OCI-LY7 (cell line): Measurements from ENCODE around the gene PRX. TPM values are rescaled to one million over a fixed set of nuclear protein-coding genes. Genes with fewer than 3 reads are reported as not detected.
A peak's percentile ranks its signal among the peaks of the same experiment; 100 is the strongest.

Source experiments
- BruUV-seq: library from RNA; stranded (reverse); fragments of 400-500 nt; replicated peaks from 2 replicates; lab custom pipeline; 2021; lab: Mats Ljungman, UMichigan
- CTCF ChIA-PET: fragments of 300-600 bp; sonication (Branson Sonifier 250); formaldehyde crosslinking; loops from one replicate; lab custom pipeline; 2022; ENCODE audit warnings: antibody characterized with exemption; ENCODE audit not compliant: unreplicated experiment; lab: Charles Lee
- POLR2A ChIA-PET: fragments of 300-600 bp; sonication (Branson Sonifier 250); formaldehyde crosslinking; loops from one replicate; lab custom pipeline; 2022; ENCODE audit warnings: antibody characterized with exemption; lab: Charles Lee
- DNase-seq: peaks from one replicate; pipeline ENCODE4 v3.0.0-alpha.2; 2015; ENCODE audit warnings: low spot score
- H2AFZ ChIP-seq: fragments of 200-600 bp; sonication (generic), shearing (Covaris generic); 2 replicates; pipeline ENCODE4 v1.6.1; 2014; ENCODE audit warnings: mild to moderate bottlenecking, antibody characterized with exemption, low read length, moderate library complexity
- H3K27ac ChIP-seq: fragments of 200-600 bp; sonication (generic); 2 replicates; pipeline ENCODE4 v1.5.1; 2014; ENCODE audit warnings: mixed run types, low read depth, mild to moderate bottlenecking, moderate library complexity, low read length, inconsistent platforms; ENCODE audit not compliant: poor library complexity, severe bottlenecking
- H3K36me3 ChIP-seq: fragments of 200-600 bp; sonication (generic); 2 replicates; pipeline ENCODE4 v1.6.1; 2014; ENCODE audit warnings: mild to moderate bottlenecking, antibody characterized with exemption, low read length, moderate library complexity, mixed read lengths; ENCODE audit not compliant: insufficient read depth
- H3K4me1 ChIP-seq: fragments of 200-600 bp; sonication (generic); 2 replicates; pipeline ENCODE4 v1.5.1; 2014; ENCODE audit warnings: mild to moderate bottlenecking, low read length; ENCODE audit not compliant: insufficient read depth, poor library complexity, severe bottlenecking
- H3K4me2 ChIP-seq: fragments of 200-600 bp; sonication (generic); 2 replicates; pipeline ENCODE4 v1.6.1; 2014; ENCODE audit warnings: mild to moderate bottlenecking, low read length
- H3K4me3 ChIP-seq: fragments of 200-600 bp; sonication (generic); 2 replicates; pipeline ENCODE4 v1.5.1; 2014; ENCODE audit warnings: mild to moderate bottlenecking, low read depth, low read length; ENCODE audit not compliant: poor library complexity, severe bottlenecking
- H3K79me2 ChIP-seq: fragments of 200-600 bp; sonication (generic); 2 replicates; pipeline ENCODE4 v1.6.1; 2016; ENCODE audit warnings: low read depth, mild to moderate bottlenecking, low read length, moderate library complexity, mixed read lengths; ENCODE audit not compliant: insufficient read depth
- H3K9me2 ChIP-seq: fragments of 200-600 bp; sonication (generic); 2 replicates; pipeline ENCODE4 v1.6.1; 2016; ENCODE audit warnings: mild to moderate bottlenecking, low read length, mixed read lengths; ENCODE audit not compliant: insufficient read depth
- H3K9me3 ChIP-seq: fragments of 200-600 bp; sonication (generic); 2 replicates; pipeline ENCODE4 v1.6.1; 2014; ENCODE audit warnings: mild to moderate bottlenecking, mixed run types, low read length, mixed read lengths
- H4K20me1 ChIP-seq: fragments of 200-600 bp; sonication (generic); 2 replicates; pipeline ENCODE4 v1.6.1; 2014; ENCODE audit warnings: mild to moderate bottlenecking, antibody characterized with exemption, low read length, moderate library complexity, mixed read lengths; ENCODE audit not compliant: insufficient read depth
- CTCF ChIP-seq: fragments of 200-600 bp; sonication (generic); conservative IDR thresholded peaks from 2 replicates; pipeline ENCODE4 v1.5.1; 2014; ENCODE audit warnings: mild to moderate bottlenecking, antibody characterized with exemption, low read length, moderate library complexity, mixed read lengths
- EZH2phosphoT487 ChIP-seq: fragments of 200-600 bp; sonication (generic); IDR thresholded peaks from 2 replicates; pipeline ENCODE4 v1.6.1; 2018; ENCODE audit warnings: low read depth, borderline replicate concordance, mild to moderate bottlenecking, mixed run types, antibody characterized with exemption, low read length, moderate library complexity, mixed read lengths
- intact Hi-C: fragments of 100-400 bp; cut with micrococcal nuclease; formaldehyde crosslinking; loops from one replicate; pipeline ENCODE4 v1.10.0; 2022; ENCODE audit not compliant: unreplicated experiment
- total RNA-seq, 2 experiments: library from RNA; depleted of rRNA in 1 of 2; stranded (reverse); fragments of >200 nt in 1 of 2; shearing (Covaris generic) in 1 of 2; gene quantifications; 2 replicates each; pipeline ENCODE4 v1.2.3, GENCODE V29; 2014 to 2022

The PRX gene
- total RNA-seq, 2 experiments from 2014 or later = 2.2 to 4.9 TPM

GRCh38 chr19:40446263-40446784 lies 33.1 kb upstream of the PRX start:
- no peak for TF ChIP-seq CTCF
- TF ChIP-seq EZH2phosphoT487 = no peak
- ChIA-PET CTCF (no interaction called here), POLR2A (no interaction called here)
- Histone ChIP-seq H3K4me3 (no peak overlapping the region), H3K79me2 (peaks cover 21% of the 10 kb centered on the region), H3K9me2 (no peaks in the 10 kb centered on the region), H3K4me2 (no peak overlapping the region), H3K27ac (no peak overlapping the region), H2AFZ (no peak overlapping the region), H3K4me1 (peaks cover 18% of the 10 kb centered on the region), H4K20me1 (no peaks in the 10 kb centered on the region), H3K9me3 (no peaks in the 10 kb centered on the region), H3K36me3 (peaks cover 11% of the 10 kb centered on the region)
- intact Hi-C loops = no loop called here
- no peak for DNase-seq
- no TSS peak for BruUV-seq

GRCh38 chr19:40445780-40446262 lies 32.6 kb upstream of the PRX start:
- Histone ChIP-seq H3K4me1 (peaks cover 21% of the 10 kb centered on the region), H3K79me2 (peaks cover 26% of the 10 kb centered on the region), H3K36me3 (peaks cover 16% of the 10 kb centered on the region), H3K4me2 (no peak overlapping the region), H2AFZ (no peak overlapping the region), H3K4me3 (no peak overlapping the region), H3K9me3 (no peaks in the 10 kb centered on the region), H3K27ac (no peak overlapping the region), H3K9me2 (no peaks in the 10 kb centered on the region), H4K20me1 (no peaks in the 10 kb centered on the region)
- intact Hi-C loops = loop anchor here (2.0 kb wide), 1 partner anchor 141 kb away; no protein-coding TSS in a partner anchor
- no TSS peak for BruUV-seq
- DNase-seq = no peak
- ChIA-PET POLR2A (no interaction called here), CTCF (no interaction called here)
- TF ChIP-seq EZH2phosphoT487 = no peak

- Histone ChIP-seq H3K9me3 (no peaks in the 10 kb centered on the region), H3K4me3 (peak overlapping the region; percentile 85), H3K27ac (peak overlapping the region; percentile 88), H3K79me2 (peaks cover 28% of the 10 kb centered on the region), H2AFZ (peak overlapping the region; percentile 88), H3K4me2 (peak overlapping the region; percentile 83), H3K9me2 (no peaks in the 10 kb centered on the region), H3K4me1 (peaks cover 21% of the 10 kb centered on the region), H3K36me3 (peaks cover 25% of the 10 kb centered on the region), H4K20me1 (no peaks in the 10 kb centered on the region)
- no TSS peak for BruUV-seq
- POLR2A ChIA-PET = interaction anchor here (0.6 to 1.4 kb wide), 3 partner anchors 12 to 33 kb away, joined by 4 to 6 read pairs (median 4); no protein-coding TSS in a partner anchor
- no peak for DNase-seq
- TF ChIP-seq EZH2phosphoT487 (no peak), CTCF (peak; percentile 72)
- CTCF ChIA-PET = no interaction called here
- intact Hi-C loops = loop anchor here (1.0 to 2.0 kb wide), 4 partner anchors 25 to 140 kb away; partner anchors contain the start of genes C19orf47 and PLD3
Observed at GRCh38 chr19:40444825-40445312, 31.7 kb upstream of the PRX start.
